ENCODE measurements around the gene SLC2A4. TPM values are rescaled to one million over a fixed set of nuclear protein-coding genes. Genes with fewer than 3 reads are reported as not detected.

Gene SLC2A4
- total RNA-seq, 2 donors from 2014 or later: 13.5 to 21.3 TPM

- intact Hi-C loops (cut with DNase I): no loop called here
Measured at GRCh38 chr17:7261379-7262191, 19.9 kb upstream of the SLC2A4 start.

GRCh38 chr17:7262192-7262934, 19.2 kb upstream of the SLC2A4 start, which contains the start of gene CLDN7:
Gene CLDN7, minus strand, starts transcription at chr17:7262478. Its CDS starts 435 bp downstream, at chr17:7262043.
- DNase-seq (ENCODE audit: low spot score): no peak
- intact Hi-C loops (cut with DNase I): no loop called here

More at GRCh38 chr17:7261379-7262191, 19.9 kb upstream of the SLC2A4 start:
- DNase-seq (ENCODE audit: low spot score): no peak

GRCh38 chr17:7262935-7263800, 18.4 kb upstream of the SLC2A4 start:
- no peak for DNase-seq (ENCODE audit: low spot score)
- intact Hi-C loops (cut with DNase I): no loop called here

GRCh38 chr17:7263801-7264078, 17.8 kb upstream of the SLC2A4 start:
- DNase-seq (ENCODE audit: low spot score): no peak
- intact Hi-C loops (cut with DNase I): no loop called here

GRCh38 chr17:7266784-7267183, 14.7 kb upstream of the SLC2A4 start:
- no peak for DNase-seq (ENCODE audit: low spot score)
- intact Hi-C loops (cut with DNase I): no loop called here

- intact Hi-C loops (cut with DNase I): no loop called here
- DNase-seq (ENCODE audit: low spot score): no peak
Measured at GRCh38 chr17:7279448-7279847, 2.1 kb upstream of the SLC2A4 start.

GRCh38 chr17:7280519-7281073, 922 bp upstream of the SLC2A4 start:
- peak; percentile 95 for DNase-seq (ENCODE audit: low spot score)
- intact Hi-C loops (cut with DNase I): loop anchor here (2.0 to 10.0 kb wide), 3 partner anchors 16 to 452 kb away; partner anchors contain the start of gene SLC16A11 (in 1 of the 2)

- intact Hi-C loops (cut with DNase I): loop anchor here (2.0 to 10.0 kb wide), 3 partner anchors 15 to 450 kb away; partner anchors contain the start of gene SLC16A11 (in 1 of the 2)
- no peak for DNase-seq (ENCODE audit: low spot score)
Measured at GRCh38 chr17:7281953-7282751, 634 bp downstream of the SLC2A4 start.

- DNase-seq (ENCODE audit: low spot score): no peak
- intact Hi-C loops (cut with DNase I): loop anchor here in 1 of 2 donors (5.0 to 10.0 kb wide), 2 partner anchors 238 to 449 kb away; partner anchors contain the start of gene SLC16A11
Measured at GRCh38 chr17:7282752-7283321, 1.3 kb downstream of the SLC2A4 start.

GRCh38 chr17:7283471-7284216, 2.1 kb downstream of the SLC2A4 start:
- no peak for DNase-seq (ENCODE audit: low spot score)
- intact Hi-C loops (cut with DNase I): loop anchor here in 1 of 2 donors (5.0 to 10.0 kb wide), 2 partner anchors 239 to 449 kb away; partner anchors contain the start of gene SLC16A11

- intact Hi-C loops (cut with DNase I): loop anchor here in 1 of 2 donors (5.0 to 10.0 kb wide), 2 partner anchors 240 to 447 kb away; partner anchors contain the start of gene SLC16A11
- DNase-seq (ENCODE audit: low spot score): no peak
Measured at GRCh38 chr17:7284911-7285310, 3.4 kb downstream of the SLC2A4 start.

- intact Hi-C loops (cut with DNase I): loop anchor here in 1 of 2 donors (10.0 kb wide), 1 partner anchor 241 kb away; the partner anchor contains the start of gene SLC16A11
- DNase-seq (ENCODE audit: low spot score): no peak
Measured at GRCh38 chr17:7285679-7286078, 4.2 kb downstream of the SLC2A4 start.

GRCh38 chr17:7289256-7290032, 7.9 kb downstream of the SLC2A4 start:
- DNase-seq (ENCODE audit: low spot score): no peak
- intact Hi-C loops (cut with DNase I): loop anchor here (10.0 kb wide), 2 partner anchors 55 to 245 kb away; partner anchors contain the start of gene SLC16A11 (in 1 of the 2)

GRCh38 chr17:7290166-7290565, 8.6 kb downstream of the SLC2A4 start:
- intact Hi-C loops (cut with DNase I): loop anchor here in 1 of 2 donors (10.0 kb wide), 1 partner anchor 55 kb away; no protein-coding TSS in a partner anchor
- no peak for DNase-seq (ENCODE audit: low spot score)

GRCh38 chr17:7290685-7291084, 9.2 kb downstream of the SLC2A4 start:
- intact Hi-C loops (cut with DNase I): loop anchor here in 1 of 2 donors (10.0 kb wide), 1 partner anchor 54 kb away; no protein-coding TSS in a partner anchor
- DNase-seq (ENCODE audit: low spot score): no peak

- intact Hi-C loops (cut with DNase I): loop anchor here in 1 of 2 donors (10.0 kb wide), 1 partner anchor 53 kb away; no protein-coding TSS in a partner anchor
- no peak for DNase-seq (ENCODE audit: low spot score)
Measured at GRCh38 chr17:7292194-7292593, 10.7 kb downstream of the SLC2A4 start.
